NCI-H82 treated with DMSO at 0.1 percent for 48 hours (cell line): ENCODE measurements around the gene POGK.
"Not testable (repeated sequence)": the region's sequence is repeated elsewhere in the genome, so short reads cannot be mapped to it uniquely, and the experiment has no call there.

Experiments used
- DNase-seq: peaks from one replicate; lab custom pipeline; 2025; ENCODE audit not compliant: unreplicated experiment; lab: John Stamatoyannopoulos, UW

Gene POGK, protein sequence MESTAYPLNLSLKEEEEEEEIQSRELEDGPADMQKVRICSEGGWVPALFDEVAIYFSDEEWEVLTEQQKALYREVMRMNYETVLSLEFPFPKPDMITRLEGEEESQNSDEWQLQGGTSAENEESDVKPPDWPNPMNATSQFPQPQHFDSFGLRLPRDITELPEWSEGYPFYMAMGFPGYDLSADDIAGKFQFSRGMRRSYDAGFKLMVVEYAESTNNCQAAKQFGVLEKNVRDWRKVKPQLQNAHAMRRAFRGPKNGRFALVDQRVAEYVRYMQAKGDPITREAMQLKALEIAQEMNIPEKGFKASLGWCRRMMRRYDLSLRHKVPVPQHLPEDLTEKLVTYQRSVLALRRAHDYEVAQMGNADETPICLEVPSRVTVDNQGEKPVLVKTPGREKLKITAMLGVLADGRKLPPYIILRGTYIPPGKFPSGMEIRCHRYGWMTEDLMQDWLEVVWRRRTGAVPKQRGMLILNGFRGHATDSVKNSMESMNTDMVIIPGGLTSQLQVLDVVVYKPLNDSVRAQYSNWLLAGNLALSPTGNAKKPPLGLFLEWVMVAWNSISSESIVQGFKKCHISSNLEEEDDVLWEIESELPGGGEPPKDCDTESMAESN

DNA sequence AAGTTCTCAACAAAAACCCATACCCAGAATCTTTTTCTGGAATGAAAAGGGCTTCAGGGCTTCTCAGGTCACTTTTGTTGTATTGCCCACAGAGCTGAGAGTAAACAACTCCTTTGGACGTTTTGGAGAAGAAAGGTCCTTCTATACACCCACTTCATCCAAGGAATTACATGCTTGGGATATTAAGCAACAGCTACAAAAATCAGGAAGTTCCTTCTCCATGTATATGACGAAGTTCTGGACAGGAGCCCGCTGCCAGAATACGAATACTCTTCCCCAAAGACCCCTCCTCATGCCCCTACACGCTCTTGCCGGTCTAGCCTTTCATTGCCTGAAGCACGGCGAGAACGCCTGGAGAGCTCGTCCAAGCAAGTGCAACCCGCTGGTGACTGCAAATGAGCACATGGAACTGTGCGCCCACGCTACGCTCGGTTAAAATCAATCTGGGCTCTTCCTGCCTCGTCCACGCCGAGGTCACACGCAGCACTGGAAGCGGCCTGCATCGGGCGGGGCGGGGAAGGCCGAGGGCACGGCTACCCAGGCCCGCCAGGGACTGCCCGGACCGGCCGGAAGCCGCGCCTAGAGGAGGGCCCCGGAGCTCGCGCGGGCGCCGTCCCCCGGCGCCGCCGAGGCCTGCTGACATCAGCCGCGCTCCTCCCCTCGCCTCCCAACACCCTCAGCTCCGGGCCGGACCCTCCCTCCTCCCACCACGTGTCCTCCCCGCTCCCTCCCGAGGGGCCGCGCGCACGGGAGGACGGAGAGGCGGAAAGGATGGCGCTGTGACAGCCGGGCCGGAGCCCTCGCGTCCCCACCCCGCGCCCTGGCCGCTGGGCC lies at the start of gene POGK:
POGK (plus strand) TSS at position 710 of the 834 bp plus-strand sequence. CDS start 1,482 bp downstream, outside the sequence.
- peak; percentile 80 for DNase-seq

DNA sequence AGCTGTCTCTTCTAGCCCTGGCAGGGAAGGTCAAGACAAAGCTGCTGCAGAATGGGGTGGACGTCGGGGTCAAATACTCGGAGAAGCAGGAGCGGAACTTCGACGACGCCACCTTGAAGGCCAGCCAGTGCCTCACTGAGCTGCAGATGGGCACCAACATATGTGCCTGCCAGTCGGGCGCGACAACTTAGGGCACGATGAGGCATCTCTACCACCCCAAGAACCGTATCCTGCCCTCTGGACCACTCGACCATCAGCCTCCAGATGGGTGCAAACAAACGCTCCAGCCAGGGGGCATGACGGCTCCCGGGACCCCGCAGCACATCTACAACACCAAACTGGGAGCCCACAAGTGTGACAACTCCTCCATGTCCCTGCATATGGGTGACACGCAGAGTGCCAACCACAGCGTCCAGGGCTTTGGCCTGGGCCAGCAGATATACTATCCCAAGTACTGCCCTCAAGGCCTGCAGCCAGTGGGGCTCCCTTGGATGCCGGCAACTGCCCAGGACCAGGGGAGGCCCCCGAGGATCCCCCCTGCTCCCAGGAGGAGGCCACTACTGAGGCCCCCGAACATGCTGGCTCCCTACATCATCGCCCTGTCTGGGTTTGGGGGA lies 42.5 kb upstream of the POGK start:
- DNase-seq: no peak

DNA sequence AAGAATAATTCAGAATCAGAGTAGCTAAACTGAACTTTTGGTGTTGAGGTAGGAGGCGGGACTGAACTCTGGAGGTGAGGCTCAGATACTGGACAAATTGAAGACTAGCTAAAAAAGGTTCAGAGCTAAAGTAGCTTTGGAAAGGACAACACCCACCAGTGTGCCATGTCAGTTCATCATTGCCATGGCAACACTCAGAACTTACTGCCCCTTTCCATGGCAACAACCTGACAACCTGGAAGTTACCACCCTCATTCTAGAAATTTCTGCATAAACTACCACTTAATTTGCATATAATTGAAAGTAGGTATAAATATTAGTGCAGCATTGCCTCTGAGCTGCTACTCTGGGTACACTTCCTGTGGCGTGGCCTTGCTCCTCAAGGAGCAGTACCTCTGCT lies 30.3 kb upstream of the POGK start:
- no peak for DNase-seq

DNA sequence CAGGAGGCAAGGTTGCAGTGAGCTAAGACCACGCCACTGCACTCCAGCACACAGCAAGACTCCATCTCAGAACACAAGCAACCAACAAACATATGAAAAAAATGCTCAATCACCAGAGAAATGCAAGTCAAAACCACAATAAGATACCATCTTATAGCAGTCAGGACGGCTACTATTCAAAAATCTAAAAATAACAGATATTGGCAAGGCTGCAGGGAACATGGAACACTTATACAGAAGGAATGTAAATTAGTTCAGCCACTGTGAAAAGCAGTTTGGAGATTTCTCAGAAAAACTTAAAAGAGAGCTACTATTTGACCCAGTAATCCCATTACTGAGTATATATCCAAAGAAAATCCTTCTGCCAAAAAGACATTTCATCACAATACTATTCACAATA lies 27.6 kb upstream of the POGK start:
- no peak for DNase-seq

DNA sequence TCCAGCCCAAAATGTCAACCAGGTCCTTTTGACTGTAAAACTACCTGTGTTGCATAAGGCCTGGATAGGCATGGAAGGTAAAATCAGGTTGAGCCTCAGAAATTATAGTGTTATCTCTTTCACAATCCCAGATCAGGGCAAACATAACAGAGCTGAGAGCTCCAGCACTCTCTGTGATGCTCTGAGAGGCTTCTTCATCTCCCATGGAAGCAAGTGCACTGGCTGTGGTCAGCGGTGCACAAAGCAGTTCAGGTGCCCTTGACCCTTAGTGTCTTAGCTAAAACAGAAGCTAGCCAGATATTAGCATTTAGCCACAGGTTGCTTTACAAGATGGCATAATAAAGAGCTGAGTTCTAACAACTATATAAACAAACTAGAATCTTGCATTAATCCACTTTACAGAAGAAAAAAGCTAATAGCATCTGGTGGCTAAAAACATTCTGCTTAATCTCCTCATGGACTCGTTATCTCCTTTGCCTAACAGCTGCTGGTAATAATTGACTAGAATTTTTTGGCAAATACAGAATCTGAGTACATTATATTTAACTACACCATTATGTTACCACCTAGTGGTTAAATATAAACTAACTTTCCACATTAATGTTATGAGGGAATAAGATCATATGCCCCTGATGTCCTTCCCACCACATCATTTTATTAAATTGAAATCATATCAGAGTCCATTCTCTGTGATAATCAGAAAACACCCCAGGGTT lies 25.6 kb upstream of the POGK start:
- DNase-seq: peak; percentile 90

DNA sequence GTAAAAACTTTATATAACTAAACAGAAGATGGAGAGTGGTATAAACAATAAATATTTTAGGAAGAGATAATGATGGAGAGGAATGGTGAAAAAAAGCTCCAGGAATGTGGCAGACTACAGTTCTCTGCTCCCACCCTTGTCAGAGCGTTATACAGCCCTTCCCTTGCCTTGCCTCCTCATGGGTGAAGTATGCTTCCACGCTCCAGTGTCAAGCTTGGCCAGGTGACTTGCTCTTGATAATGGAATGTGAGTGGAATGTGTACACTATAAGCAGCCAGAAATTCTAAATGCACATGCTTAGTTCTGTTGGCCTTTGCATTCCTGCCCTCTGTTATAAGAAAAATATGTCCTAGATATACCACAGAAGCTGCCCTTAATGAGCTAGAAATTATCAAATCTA lies 24.7 kb upstream of the POGK start:
- no peak for DNase-seq

DNA sequence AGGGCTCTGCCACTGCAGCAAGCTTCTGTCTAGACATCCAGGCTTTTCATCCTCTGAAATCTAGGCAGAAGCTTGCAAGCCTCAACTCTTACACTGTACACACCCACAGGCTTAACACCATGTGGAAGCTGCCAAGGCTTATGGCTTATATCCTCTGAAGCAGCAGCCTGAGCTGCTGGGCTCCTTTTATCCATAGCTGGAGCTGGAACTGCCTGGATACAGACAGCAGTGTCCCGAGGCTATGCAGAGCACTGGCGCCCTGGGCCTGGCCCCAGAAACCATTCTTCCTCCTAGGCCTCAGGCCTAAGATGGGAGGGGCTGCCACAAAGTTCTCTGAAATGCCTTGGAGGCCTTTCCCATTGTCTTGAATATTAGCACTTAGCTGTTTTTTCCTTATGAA lies 19.3 kb upstream of the POGK start:
- peak; percentile 38 for DNase-seq

DNA sequence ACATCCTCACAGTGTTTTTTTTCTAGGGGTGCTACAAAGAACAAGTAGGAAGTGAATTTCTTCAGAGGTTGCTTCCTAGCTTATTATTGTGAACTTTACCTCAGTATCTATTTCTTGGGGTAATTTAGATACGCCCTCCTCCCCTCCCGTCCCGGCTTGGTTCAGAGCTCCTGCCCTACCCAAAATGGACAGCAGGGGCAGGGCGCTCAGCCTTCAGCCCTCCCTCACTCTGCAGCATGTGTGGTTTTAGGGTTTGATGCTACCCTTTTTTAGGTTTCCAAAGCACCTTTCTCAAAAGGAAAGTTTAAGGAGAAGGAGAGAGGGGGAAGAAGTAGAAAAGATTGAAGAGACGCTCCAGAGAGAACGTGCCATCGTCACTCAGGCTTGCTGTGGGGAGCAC lies 16.9 kb upstream of the POGK start:
- no peak for DNase-seq

DNA sequence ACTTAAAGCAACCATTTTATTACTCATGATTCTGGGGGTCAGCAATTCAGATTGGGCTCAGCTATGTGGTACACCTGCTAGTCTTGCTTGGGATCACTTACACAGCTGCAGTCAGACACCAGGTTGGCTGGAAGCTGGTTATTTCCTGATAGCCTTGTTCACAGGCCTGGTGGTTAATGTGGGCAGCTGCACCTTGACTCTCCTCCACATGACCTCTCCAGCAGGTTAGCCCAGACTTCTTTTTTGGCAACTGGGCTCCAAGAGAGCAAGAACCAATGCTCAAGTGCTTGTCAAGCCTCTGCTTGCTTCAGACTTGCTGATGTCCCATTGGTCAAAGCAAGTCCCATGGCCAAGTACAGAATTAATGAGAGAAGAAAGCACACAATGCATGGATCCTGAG lies 11.8 kb upstream of the POGK start:
- no peak for DNase-seq

DNA sequence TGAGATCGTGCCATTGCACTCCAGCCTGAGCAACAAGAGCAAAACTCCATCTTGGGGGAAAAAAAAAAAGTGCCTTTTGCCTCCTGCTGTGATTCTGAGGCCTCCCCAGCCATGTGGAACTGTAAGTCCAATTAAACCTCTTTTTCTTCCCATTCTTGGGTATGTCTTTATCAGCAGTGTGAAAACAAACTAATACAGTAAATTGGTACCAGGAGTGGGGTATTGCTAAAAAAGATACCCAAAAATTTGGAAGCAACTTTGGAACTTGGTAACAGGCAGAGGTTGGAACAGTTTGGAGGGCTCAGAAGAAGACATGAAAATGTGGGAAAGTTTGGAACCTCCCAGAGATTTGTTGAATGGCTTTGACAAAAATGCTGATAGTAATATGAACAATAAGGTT lies 9.5 kb upstream of the POGK start:
- not testable (repeated sequence) for DNase-seq

DNA sequence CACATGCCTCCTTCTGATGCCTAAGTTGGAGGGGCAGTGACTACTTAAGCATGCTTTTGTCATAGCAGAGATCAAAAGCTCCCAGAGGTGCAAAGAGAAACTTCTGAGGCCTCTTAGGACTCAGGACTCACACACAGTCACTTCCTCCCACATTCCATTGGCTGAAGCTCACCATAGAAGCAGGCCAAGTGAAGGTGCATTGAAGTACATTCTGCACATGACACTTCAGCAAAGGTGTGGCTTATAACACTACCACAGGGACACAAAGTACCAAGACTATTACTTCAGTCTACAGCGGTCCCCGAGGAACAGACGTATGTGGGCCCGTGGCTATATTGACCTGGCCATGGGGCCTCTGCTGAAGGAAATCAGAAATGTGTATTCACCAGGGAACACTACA lies 2.5 kb upstream of the POGK start:
- no peak for DNase-seq

DNA sequence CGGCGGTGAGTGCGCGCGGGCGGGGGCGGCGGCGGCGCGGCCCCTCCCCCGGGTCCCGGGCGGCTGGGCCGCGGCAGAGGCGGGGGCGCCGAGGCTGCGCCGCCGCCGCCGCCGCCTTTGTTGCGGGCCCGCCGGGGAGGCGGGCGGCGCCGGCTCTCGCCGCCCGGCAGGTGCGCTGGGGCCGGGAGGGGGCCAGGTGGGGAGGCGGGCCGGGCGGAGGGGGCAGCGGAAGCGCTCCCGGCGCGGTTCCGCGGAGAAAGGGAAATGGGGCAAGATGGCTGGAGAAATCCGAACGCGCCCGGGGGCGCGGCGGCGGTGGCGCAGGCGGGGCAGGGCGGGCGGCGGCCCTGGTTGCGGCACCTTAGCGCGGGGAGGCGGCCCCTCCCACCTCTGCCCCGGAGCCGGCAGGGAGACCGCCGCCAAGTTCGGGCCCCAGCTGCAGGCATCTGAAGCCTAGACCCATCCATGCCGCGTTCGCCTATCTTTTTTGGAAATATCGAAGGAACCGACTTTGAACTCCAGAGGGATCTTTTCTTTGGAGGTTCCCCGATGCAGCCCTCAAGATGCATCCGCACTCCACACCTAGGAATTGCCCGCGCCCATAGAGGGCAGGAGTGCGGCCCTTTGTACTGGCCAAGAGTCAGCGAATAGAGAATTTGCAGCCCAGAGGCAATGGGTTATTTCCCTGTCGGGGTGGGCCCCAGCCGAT lies 479 bp downstream of the POGK start:
- DNase-seq: no peak

DNA sequence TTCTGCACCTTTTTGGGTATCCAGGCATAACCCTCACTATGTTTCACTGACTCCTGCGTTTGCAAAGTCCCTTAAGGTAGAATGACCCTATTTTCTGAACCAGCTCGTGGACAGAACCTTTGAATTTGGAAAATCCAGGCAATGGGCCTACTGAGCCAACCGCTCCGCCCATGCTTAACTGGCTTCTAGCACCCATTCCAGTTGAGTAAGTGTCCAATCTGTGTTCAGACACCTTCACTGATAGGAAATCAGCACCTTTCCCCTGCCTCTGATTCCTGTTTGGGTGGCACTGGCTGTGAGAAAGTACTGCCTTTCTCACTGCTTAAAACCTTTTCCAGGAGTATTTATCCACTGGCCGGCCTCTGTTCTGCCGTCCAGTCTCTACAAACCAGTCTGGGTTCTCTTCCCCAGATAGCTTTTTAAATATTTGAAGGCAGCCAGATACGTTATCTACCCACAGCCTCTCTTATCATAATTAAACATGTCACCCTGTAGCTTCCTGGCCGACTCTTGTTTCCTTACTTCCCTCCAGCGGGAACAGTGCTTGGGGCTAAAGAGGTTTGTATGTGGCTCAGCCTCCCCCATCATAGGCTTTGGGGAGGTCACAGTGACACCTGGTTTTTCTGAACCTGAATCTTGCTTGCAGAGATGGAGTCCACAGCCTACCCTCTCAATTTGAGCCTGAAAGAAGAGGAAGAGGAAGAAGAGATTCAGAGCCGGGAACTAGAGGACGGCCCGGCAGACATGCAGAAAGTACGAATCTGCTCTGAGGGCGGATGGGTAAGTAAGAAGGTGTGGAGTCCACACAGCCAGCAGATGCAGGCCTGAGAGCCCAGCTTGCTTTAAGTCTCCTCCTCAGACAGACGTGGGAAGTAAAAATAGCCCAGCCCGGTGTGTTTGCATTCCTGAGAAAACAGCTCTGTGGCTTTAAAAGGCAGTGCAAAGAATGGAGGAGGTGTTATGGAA lies 1.3 kb downstream of the POGK start:
- DNase-seq: no peak

DNA sequence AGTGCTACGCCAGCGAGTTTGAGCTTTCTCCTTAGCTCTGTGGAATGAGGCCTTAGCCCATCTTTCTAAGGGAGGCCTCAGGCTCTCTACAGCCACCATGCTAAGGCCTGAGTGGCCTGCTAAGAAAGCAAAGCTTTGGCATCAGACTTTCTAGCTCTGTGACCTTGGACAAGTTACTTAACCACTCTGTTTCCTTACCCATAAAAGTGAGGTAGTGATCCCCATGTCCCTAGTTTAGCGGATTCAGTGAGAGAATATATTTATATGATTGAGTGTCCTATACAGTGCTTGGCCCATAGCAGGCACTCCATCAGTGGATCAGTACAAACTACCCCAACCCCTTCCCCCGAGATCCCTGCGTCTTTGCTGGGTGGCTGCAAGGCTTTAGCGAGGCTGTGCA lies 4.0 kb downstream of the POGK start:
- DNase-seq: no peak

DNA sequence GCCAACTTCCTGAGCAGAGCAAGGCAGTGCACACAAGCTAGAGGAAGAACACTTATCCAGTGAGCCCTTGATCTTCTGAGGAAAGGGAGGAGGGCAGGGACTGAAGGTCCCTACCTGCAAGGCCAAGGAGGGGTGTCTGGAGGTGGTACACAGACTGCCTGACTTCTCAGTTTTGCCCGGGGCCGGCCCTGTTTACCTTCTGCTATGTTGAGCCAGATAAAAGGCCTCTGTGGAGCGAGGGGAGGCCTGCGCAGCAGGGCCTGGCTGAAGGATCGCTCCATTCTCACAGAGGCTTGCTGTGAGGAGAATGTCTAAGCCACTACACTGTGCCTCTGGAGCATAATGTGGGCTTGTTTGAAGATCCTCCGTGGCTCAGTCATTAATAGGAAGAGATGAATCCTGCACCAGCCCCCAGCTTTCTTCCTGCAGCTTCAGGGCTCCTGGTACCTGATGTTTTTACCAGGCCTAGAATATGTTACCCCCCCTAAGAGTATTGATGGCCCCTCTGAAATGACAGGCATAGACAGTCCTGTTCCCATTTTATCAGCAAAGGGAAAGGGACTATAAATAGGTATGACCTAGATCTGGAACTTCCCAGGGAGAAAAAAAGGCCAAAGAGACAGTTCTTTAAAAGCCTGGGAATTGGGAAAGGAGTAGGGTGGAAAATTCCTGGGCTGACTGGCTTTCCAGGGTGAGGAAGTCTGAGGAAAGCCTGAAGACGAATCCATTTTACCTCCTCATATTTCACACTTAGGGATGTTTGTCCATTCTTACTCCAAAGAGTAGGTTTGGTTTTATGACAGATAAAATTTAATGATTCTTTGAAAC lies 4.7 kb downstream of the POGK start:
- no peak for DNase-seq

DNA sequence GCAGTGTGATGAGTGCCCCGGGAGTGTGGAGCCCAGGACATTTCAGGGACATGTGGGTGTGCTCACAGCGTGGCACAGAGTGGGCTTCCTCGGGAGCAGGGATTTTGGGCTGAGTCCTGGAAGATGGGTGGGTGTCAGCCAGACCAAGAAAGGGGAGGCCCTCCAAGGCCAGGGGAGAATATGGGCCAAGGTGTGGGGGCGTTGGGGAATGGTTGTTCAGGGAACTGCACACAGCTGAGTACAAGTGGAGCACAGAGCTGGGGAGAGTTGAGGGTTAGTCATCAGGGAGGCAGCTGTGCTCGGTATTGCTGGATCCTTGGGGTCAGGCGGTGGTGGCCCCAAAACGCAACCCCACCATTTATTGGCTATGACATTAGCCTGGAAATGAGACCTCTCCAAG lies 5.5 kb downstream of the POGK start:
- no peak for DNase-seq

DNA sequence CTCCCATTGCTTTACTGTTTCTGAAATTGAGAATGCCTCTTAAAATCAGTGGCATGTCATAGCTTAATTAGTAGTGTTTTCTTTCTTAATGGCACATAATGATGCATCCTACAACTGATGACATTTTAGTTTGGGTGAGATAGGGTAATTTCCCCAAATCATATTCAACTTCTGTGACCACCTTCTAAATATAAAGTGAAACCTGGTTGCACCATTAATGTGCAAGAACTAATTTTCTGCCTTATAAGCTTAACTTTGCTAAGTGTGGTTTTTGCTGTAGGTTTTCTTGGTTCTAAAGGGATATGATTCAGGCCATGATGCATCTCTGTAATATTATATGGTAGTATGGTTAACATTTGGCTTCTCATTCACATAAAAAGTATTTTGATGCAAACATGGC lies 8.9 kb downstream of the POGK start:
- no peak for DNase-seq

DNA sequence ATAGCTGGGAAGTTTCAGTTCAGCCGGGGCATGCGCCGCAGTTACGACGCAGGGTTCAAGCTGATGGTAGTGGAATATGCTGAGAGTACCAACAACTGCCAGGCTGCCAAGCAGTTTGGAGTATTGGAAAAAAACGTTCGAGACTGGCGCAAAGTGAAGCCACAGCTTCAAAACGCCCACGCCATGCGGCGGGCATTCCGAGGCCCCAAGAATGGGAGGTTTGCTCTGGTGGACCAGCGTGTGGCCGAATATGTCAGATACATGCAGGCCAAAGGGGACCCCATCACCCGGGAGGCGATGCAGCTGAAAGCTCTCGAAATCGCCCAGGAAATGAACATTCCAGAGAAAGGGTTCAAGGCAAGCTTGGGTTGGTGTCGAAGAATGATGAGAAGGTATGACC lies 9.9 kb downstream of the POGK start:
- no peak for DNase-seq
